NB4 (cell line): ENCODE results near the gene NIPAL1.

ENCODE experiments used
- DNase-seq: peaks from one replicate; pipeline ENCODE4 v3.0.0; 2010; ENCODE audit warnings: low read depth
- H3K4me3 ChIP-seq: one replicate; pipeline ENCODE4 v1.5.1; 2011; ENCODE audit warnings: mild to moderate bottlenecking, low read depth, low read length, moderate library complexity
- CTCF ChIP-seq: IDR thresholded peaks from one replicate; pipeline ENCODE4 v1.5.1; 2012; ENCODE audit warnings: low read depth, low read length
- MYC ChIP-seq: IDR thresholded peaks from 2 replicates; pipeline ENCODE4 v1.6.1; 2011; ENCODE audit warnings: low read depth, low read length

The NIPAL1 gene

GRCh38 chr4:48085821-48086589 is 69.4 kb downstream of the NIPAL1 start:
- H3K4me3 ChIP-seq = no peak overlapping the region
- TF ChIP-seq CTCF (no peak), MYC (no peak)
- DNase-seq = no peak
